GM12878 (cell line): ENCODE data around the gene ODF2L. TPM values are rescaled to one million over a fixed set of nuclear protein-coding genes. Genes with fewer than 3 reads are reported as not detected.

ENCODE experiments used
- ATAC-seq: fragments of 200-7000 bp; cut with Tn5 transposase; 3 replicates; pipeline ENCODE4 v1.9.1; 2020; ENCODE audit warnings: mild to moderate bottlenecking, moderate library complexity
- BruUV-seq: library from RNA; stranded (reverse); fragments of 400-500 nt; replicated peaks from 2 replicates; lab custom pipeline; 2021; lab: Mats Ljungman, UMichigan
- CTCF ChIA-PET: fragments of 300-600 bp; sonication (Branson Sonifier 250); formaldehyde crosslinking; extraction: SDS; loops from one replicate; lab custom pipeline; 2021; ENCODE audit warnings: inconsistent platforms; lab: Yijun Ruan, JAX
- POLR2A ChIA-PET: fragments of 350-600 bp; formaldehyde crosslinking; extraction: SDS; loops from one replicate; lab custom pipeline; 2021; ENCODE audit warnings: inconsistent platforms; lab: Charles Lee
- RAD21 ChIA-PET: fragments of 300-600 bp; sonication (Branson Sonifier 250); formaldehyde crosslinking; loops from one replicate; lab custom pipeline; 2023; ENCODE audit warnings: antibody characterized with exemption; ENCODE audit not compliant: unreplicated experiment; lab: Charles Lee
- SMC1A ChIA-PET: fragments of 300-600 bp; sonication (Branson Sonifier 250); formaldehyde crosslinking; loops from one replicate; lab custom pipeline; 2023; ENCODE audit not compliant: unreplicated experiment, uncharacterized antibody; lab: Charles Lee
- DNase-seq: peaks from one replicate; pipeline ENCODE4 v3.0.0-alpha.2; 2011; ENCODE audit warnings: low read depth, low spot score
- FAIRE-seq: peaks from 3 replicates; lab custom pipeline; 2011; peaks lifted over from hg19 to GRCh38; lab: Jason Lieb, UNC
- H2AFZ ChIP-seq: 2 replicates; pipeline ENCODE4 v1.6.0; 2011; ENCODE audit warnings: low read depth, low read length, control low read depth; ENCODE audit not compliant: control insufficient read depth
- H3K27ac ChIP-seq: 2 replicates; pipeline ENCODE4 v1.5.1; 2011; ENCODE audit warnings: control low read depth; ENCODE audit not compliant: control insufficient read depth, insufficient read depth
- H3K27me3 ChIP-seq, 2 experiments: replicated peaks in 1 of 2; 2 replicates each; pipeline versions ENCODE4 v1.6.0 to v1.6.1; 2011; ENCODE audit warnings: low read length in 1 of 2; ENCODE audit not compliant: control insufficient read depth in 2 of 2, insufficient read depth in 2 of 2
- H3K36me3 ChIP-seq, 2 experiments: 2 replicates each; pipeline ENCODE4 v1.5.1; 2011; ENCODE audit warnings: low read length in 1 of 2; ENCODE audit not compliant: control insufficient read depth in 2 of 2, insufficient read depth in 2 of 2
- H3K4me1 ChIP-seq: 2 replicates; pipeline ENCODE4 v1.6.1; 2011; ENCODE audit warnings: mild to moderate bottlenecking, low read length, moderate library complexity, mixed read lengths; ENCODE audit not compliant: control insufficient read depth, insufficient read depth
- H3K4me2 ChIP-seq: 2 replicates; pipeline ENCODE4 v1.6.0; 2011; ENCODE audit warnings: control low read depth; ENCODE audit not compliant: control insufficient read depth, insufficient read depth
- H3K4me3 ChIP-seq: fragments of 200-600 bp; sonication (generic); 2 replicates; pipeline ENCODE4 v1.5.1; 2016
- H3K79me2 ChIP-seq: 2 replicates; pipeline ENCODE4 v1.6.0; 2011; ENCODE audit warnings: low read length; ENCODE audit not compliant: control insufficient read depth, insufficient read depth
- H3K9ac ChIP-seq: 2 replicates; pipeline ENCODE4 v1.8.0; 2011; ENCODE audit warnings: low read length, control low read depth, mixed read lengths; ENCODE audit not compliant: control insufficient read depth, insufficient read depth
- H3K9me3 ChIP-seq: replicated peaks from 3 replicates; pipeline ENCODE4 v1.5.1; 2011; ENCODE audit warnings: mild to moderate bottlenecking, low read length; ENCODE audit not compliant: control insufficient read depth, insufficient read depth
- H4K20me1 ChIP-seq: 2 replicates; pipeline ENCODE4 v1.6.0; 2011; ENCODE audit not compliant: control insufficient read depth, insufficient read depth
- CHD2 ChIP-seq: IDR thresholded peaks from 2 replicates; pipeline ENCODE4 v1.6.1; 2011; ENCODE audit warnings: low read depth, low read length, improper control_type of control experiment, borderline replicate concordance
- CTCF ChIP-seq, 3 experiments: IDR thresholded peaks in 2 of 3; conservative IDR thresholded peaks in 1 of 3; 2 replicates each; pipeline ENCODE4 v1.5.1; 2011; ENCODE audit warnings: low read depth in 3 of 3, low read length in 3 of 3, mild to moderate bottlenecking in 3 of 3, control low read depth in 2 of 3, moderate library complexity in 2 of 3, inconsistent platforms in 1 of 3, mixed read lengths in 1 of 3; ENCODE audit not compliant: control insufficient read depth in 2 of 3, insufficient read depth in 1 of 3; ENCODE audit errors: extremely low read depth in 1 of 3
- ESRRA ChIP-seq: IDR thresholded peaks from 2 replicates; pipeline ENCODE4 v1.6.1; 2012; ENCODE audit warnings: mild to moderate bottlenecking, low read length, improper control_type of control experiment
- FOXK2 ChIP-seq: fragments of 450-650 bp; IDR thresholded peaks from 2 replicates; pipeline ENCODE4 v1.6.1; 2017; ENCODE audit warnings: mild to moderate bottlenecking, moderate library complexity
- IKZF2 ChIP-seq, 2 experiments: fragments of 450-650 bp; IDR thresholded peaks; 2 replicates each; pipeline ENCODE4 v1.6.1; 2017; ENCODE audit warnings: mild to moderate bottlenecking in 2 of 2, moderate library complexity in 2 of 2
- MEF2B ChIP-seq: fragments of 450-650 bp; IDR thresholded peaks from 2 replicates; pipeline ENCODE4 v1.6.1; 2018; ENCODE audit warnings: mild to moderate bottlenecking, moderate library complexity; ENCODE audit not compliant: partially characterized antibody, poor library complexity, severe bottlenecking
- SMAD1 ChIP-seq: fragments of 450-650 bp; IDR thresholded peaks from 2 replicates; pipeline ENCODE4 v1.6.1; 2018; ENCODE audit warnings: mild to moderate bottlenecking, low read depth; ENCODE audit not compliant: partially characterized antibody
- SUPT20H ChIP-seq: IDR thresholded peaks from 2 replicates; pipeline ENCODE4 v1.6.1; 2011; ENCODE audit warnings: low read depth, mild to moderate bottlenecking, low read length, moderate library complexity, borderline replicate concordance; ENCODE audit not compliant: control insufficient read depth
- SUZ12 ChIP-seq: fragments of 200-600 bp; sonication (generic); IDR thresholded peaks from one replicate; pipeline ENCODE4 v1.6.1; 2018; ENCODE audit warnings: antibody characterized with exemption, mild to moderate bottlenecking; ENCODE audit not compliant: unreplicated experiment
- TCF7 ChIP-seq: IDR thresholded peaks from 2 replicates; pipeline ENCODE4 v1.6.1; 2014; ENCODE audit warnings: antibody characterized with exemption, borderline replicate concordance
- ZBTB33 ChIP-seq: fragments of 450-650 bp; IDR thresholded peaks from 2 replicates; pipeline ENCODE4 v1.6.1; 2017; ENCODE audit warnings: mild to moderate bottlenecking
- WGBS: methylation state at CpG from one replicate; pipeline ENCODE4 v1.1.6; 2016; ENCODE audit warnings: low lambda C conversion rate; ENCODE audit not compliant: insufficient replicate concordance, insufficient coverage; ENCODE audit errors: missing lambda C conversion rate; 5-methylcytosine and 5-hydroxymethylcytosine counted together
- in situ Hi-C: fragments of 300-500 bp; cut with MboI; formaldehyde crosslinking; loops from 9 replicates; pipeline ENCODE4 v1.14.3; 2018; ENCODE audit warnings: mixed read lengths
- intact Hi-C: fragments of 100-400 bp; cut with micrococcal nuclease; formaldehyde crosslinking; loops from one replicate; pipeline ENCODE4 v1.14.2; 2022; ENCODE audit not compliant: unreplicated experiment
- polyA plus RNA-seq, 11 experiments: library from polyadenylated mRNA; depleted of rRNA in 4 of 11; unstranded in 6 of 11; stranded (reverse) in 5 of 11; fragments of >200 nt; fragmentation: Nextera tagmentation in 4 of 11; fragmentation: Illumina TruSeq in 1 of 11; extraction: Ambion mirVana in 4 of 11; extraction: Trizol in 1 of 11; gene quantifications; 1 replicate in 1 of 11; 2 replicates in 10 of 11; pipeline versions ENCODE4 v1.2.1 to v1.2.3, GENCODE V29; 2011 to 2016; ENCODE audit warnings: inconsistent platforms in 2 of 11, missing spikeins in 2 of 11, low read depth in 1 of 11
- total RNA-seq, 4 experiments: library from RNA; depleted of rRNA in 3 of 4; stranded (reverse); fragments of >200 nt in 3 of 4; fragmentation: Illumina TruSeq in 1 of 4; extraction: Trizol in 1 of 4; gene quantifications; 2 replicates each; pipeline versions ENCODE4 v1.2.1 to v1.2.3, GENCODE V29; 2013 to 2021
- TF ChIP-seq, protein P1 (sequence below): fragments of 450-650 bp; IDR thresholded peaks from 2 replicates; pipeline ENCODE4 v1.6.1; 2018; ENCODE audit warnings: borderline replicate concordance, mild to moderate bottlenecking; ENCODE audit not compliant: partially characterized antibody
- TF ChIP-seq, protein P2 (sequence below): fragments of 450-650 bp; IDR thresholded peaks from 2 replicates; pipeline ENCODE4 v1.6.1; 2018; ENCODE audit warnings: mild to moderate bottlenecking, low read depth, moderate library complexity; ENCODE audit not compliant: partially characterized antibody

Gene ODF2L
- total and polyA plus RNA-seq, 10 of the 15 experiments (the other 5 are each of a cell fraction or from before 2014, with no cell fraction given) = 10.4 to 29.5 (median 18.5) TPM

DNA sequence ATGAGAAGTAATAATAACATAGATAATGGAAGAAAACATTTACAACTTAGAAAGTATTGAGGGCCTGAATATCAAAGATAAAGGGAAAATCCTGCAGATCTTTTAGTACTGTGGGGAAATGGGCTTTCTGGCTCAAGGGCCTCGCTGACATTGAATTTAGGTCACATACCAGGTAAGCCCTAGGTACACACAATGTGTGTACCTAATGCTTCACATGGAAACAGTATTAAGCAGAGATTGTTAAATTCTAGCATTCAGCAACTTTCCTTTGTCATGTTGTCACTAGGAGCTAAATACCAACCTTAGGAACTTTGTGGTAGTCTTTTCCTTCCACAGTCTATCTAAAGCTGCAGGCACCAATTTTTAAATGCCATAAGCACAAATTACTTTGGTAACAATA lies 49.7 kb downstream of the ODF2L start (continued):
- no peak for TF ChIP-seq IKZF2 (IDR thresholded peaks at IDR 0.05)
- no peak for TF ChIP-seq ZBTB33
- no peak for TF ChIP-seq FOXK2

DNA sequence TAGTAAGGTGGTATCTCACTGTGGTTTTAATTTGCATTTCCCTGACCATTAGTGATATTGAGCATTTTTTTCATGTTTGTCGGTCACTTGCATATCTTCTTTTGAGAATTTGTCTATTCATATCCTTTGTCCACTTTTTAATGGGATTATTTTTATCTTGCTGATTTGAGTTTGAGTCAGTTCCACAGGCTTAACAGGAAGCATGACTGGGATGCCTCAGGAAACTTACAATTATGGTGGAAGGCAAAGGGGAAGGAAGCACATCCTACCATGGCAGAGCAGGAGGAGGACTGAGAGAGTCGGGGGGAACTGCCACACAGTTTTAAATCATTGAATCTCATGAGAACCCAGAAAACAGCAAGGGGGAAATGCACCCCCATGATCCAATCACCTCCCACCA lies 51.1 kb downstream of the ODF2L start:
- Histone ChIP-seq H4K20me1 (no peaks in the 10 kb centered on the region), H3K27me3 (no peaks in the 10 kb centered on the region), H3K27ac (no peak overlapping the region), H3K36me3 (no peaks in the 10 kb centered on the region), H3K9me3 (no peaks in the 10 kb centered on the region), H3K79me2 (no peaks in the 10 kb centered on the region), H3K4me1 (no peaks in the 10 kb centered on the region), H3K4me2 (no peak overlapping the region), H3K9ac (no peak overlapping the region), H3K4me3 (no peak overlapping the region), H2AFZ (no peak overlapping the region)
- in situ Hi-C loops (no loop called here), intact Hi-C loops (no loop called here)
- ChIA-PET SMC1A (no interaction called here), POLR2A (no interaction called here), RAD21 (no interaction called here), CTCF (no interaction called here)
- no TSS peak for BruUV-seq
- FAIRE-seq (no peak), ATAC-seq (no peak), DNase-seq (no peak)
- 16% methylated on average over 2 of the region's 2 CpGs for WGBS
- TF ChIP-seq ESRRA = no peak
- TF ChIP-seq, protein P1, sequence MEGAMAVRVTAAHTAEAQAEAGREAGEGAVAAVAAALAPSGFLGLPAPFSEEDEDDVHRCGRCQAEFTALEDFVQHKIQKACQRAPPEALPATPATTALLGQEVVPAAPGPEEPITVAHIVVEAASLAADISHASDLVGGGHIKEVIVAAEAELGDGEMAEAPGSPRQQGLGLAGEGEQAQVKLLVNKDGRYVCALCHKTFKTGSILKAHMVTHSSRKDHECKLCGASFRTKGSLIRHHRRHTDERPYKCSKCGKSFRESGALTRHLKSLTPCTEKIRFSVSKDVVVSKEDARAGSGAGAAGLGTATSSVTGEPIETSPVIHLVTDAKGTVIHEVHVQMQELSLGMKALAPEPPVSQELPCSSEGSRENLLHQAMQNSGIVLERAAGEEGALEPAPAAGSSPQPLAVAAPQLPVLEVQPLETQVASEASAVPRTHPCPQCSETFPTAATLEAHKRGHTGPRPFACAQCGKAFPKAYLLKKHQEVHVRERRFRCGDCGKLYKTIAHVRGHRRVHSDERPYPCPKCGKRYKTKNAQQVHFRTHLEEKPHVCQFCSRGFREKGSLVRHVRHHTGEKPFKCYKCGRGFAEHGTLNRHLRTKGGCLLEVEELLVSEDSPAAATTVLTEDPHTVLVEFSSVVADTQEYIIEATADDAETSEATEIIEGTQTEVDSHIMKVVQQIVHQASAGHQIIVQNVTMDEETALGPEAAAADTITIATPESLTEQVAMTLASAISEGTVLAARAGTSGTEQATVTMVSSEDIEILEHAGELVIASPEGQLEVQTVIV = no peak
- TF ChIP-seq, protein P2, sequence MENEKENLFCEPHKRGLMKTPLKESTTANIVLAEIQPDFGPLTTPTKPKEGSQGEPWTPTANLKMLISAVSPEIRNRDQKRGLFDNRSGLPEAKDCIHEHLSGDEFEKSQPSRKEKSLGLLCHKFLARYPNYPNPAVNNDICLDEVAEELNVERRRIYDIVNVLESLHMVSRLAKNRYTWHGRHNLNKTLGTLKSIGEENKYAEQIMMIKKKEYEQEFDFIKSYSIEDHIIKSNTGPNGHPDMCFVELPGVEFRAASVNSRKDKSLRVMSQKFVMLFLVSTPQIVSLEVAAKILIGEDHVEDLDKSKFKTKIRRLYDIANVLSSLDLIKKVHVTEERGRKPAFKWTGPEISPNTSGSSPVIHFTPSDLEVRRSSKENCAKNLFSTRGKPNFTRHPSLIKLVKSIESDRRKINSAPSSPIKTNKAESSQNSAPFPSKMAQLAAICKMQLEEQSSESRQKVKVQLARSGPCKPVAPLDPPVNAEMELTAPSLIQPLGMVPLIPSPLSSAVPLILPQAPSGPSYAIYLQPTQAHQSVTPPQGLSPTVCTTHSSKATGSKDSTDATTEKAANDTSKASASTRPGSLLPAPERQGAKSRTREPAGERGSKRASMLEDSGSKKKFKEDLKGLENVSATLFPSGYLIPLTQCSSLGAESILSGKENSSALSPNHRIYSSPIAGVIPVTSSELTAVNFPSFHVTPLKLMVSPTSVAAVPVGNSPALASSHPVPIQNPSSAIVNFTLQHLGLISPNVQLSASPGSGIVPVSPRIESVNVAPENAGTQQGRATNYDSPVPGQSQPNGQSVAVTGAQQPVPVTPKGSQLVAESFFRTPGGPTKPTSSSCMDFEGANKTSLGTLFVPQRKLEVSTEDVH = no peak
- TF ChIP-seq MEF2B = no peak
- TF ChIP-seq CTCF (IDR thresholded peaks at IDR 0.05 in 2 of 3, conservative IDR thresholded peaks at IDR 0.05 in 1 of 3; ENCODE audit: control insufficient read depth in 2 of 3, extremely low read depth in 1 of 3, insufficient read depth in 1 of 3, low read depth in 3 of 3, low read length in 3 of 3) = no peak
- TF ChIP-seq SMAD1 = no peak
- TF ChIP-seq CHD2 = no peak
- no peak for TF ChIP-seq TCF7
- TF ChIP-seq SUZ12 = no peak
- no peak for TF ChIP-seq SUPT20H
- no peak for TF ChIP-seq FOXK2
